GM13977 (cell line): Measurements from ENCODE around the gene AAR2.

Experiments used
- DNase-seq: peaks from one replicate; pipeline ENCODE4 v3.0.0; 2012; ENCODE audit warnings: low spot score
- in situ Hi-C: fragments of 300-500 bp; cut with MboI; formaldehyde crosslinking; loops from one replicate; pipeline ENCODE4 v1.12.0; 2022; ENCODE audit warnings: low sequenced_read_pairs, low pct_unique_long_range_greater_than_20kb, mixed read lengths, inconsistent platforms; ENCODE audit not compliant: unreplicated experiment
- TF ChIP-seq, protein P1 (sequence below): IDR thresholded peaks from 2 replicates; pipeline ENCODE4 v1.5.1; 2012; ENCODE audit warnings: mild to moderate bottlenecking, control low read depth; ENCODE audit not compliant: insufficient read depth; ENCODE audit errors: extremely low read depth, missing control alignments

Gene AAR2

DNA sequence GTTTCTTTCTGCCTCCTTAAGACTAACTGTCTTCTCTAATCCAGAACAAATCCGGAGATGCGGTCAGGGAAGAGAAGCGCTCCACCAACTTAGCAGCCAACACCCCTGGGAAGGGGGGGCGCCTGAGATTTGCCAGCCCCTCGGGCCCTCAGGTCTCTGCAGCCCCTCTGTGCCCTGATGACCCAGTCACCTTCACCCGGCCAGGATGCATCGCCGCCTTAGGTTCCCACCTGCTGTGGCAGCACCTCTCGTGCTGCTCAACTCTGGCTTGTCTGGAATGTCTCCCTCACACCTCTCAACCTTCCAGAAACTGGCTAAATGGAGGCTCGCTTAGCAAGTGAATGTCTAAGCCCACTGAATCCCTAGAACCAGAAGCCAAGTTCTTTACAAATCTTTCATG is 28.0 kb upstream of the AAR2 start:
- TF ChIP-seq, protein P1, sequence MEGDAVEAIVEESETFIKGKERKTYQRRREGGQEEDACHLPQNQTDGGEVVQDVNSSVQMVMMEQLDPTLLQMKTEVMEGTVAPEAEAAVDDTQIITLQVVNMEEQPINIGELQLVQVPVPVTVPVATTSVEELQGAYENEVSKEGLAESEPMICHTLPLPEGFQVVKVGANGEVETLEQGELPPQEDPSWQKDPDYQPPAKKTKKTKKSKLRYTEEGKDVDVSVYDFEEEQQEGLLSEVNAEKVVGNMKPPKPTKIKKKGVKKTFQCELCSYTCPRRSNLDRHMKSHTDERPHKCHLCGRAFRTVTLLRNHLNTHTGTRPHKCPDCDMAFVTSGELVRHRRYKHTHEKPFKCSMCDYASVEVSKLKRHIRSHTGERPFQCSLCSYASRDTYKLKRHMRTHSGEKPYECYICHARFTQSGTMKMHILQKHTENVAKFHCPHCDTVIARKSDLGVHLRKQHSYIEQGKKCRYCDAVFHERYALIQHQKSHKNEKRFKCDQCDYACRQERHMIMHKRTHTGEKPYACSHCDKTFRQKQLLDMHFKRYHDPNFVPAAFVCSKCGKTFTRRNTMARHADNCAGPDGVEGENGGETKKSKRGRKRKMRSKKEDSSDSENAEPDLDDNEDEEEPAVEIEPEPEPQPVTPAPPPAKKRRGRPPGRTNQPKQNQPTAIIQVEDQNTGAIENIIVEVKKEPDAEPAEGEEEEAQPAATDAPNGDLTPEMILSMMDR, result no peak
- no peak for DNase-seq
- in situ Hi-C loops, result loop anchor here (25.0 kb wide), 1 partner anchor 229 kb away; no protein-coding TSS in a partner anchor

DNA sequence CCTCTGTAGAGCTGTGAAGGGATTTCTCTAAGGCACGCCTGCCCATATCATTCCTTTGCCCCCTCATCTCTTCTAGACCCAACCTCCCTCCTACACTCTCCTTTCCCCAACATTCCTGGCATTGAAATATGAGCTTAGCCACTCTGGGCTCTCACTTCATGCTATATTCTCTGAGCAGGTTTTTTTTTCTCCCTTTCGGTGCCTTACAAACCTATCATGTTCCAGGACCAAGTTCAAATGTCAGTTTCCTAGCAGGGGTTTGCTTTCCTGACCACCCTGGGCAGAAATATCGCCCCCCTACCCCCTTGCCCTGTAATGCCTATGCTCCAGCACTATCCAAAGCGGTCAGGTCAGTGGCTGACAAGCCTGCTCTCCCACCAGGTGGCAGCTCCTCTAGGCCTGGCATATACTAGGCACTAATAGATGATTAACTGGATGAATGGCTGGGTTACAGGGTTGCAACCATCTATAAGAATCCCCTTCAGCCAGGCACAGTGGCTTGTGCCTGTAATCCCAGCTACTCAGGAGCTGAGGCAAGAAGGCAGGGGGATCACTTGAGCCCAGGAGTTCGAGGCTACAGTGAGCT is 25.7 kb upstream of the AAR2 start:
- in situ Hi-C loops, result loop anchor here (25.0 kb wide), 1 partner anchor 227 kb away; no protein-coding TSS in a partner anchor
- TF ChIP-seq, protein P1, result no peak
- no peak for DNase-seq

GRCh38 chr20:36213362-36213761 is 22.9 kb upstream of the AAR2 start:
- no peak for DNase-seq
- in situ Hi-C loops, result loop anchor here (25.0 kb wide), 1 partner anchor 224 kb away; no protein-coding TSS in a partner anchor
- TF ChIP-seq, protein P1, result no peak

- in situ Hi-C loops, result loop anchor here (25.0 kb wide), 1 partner anchor 223 kb away; no protein-coding TSS in a partner anchor
- TF ChIP-seq, protein P1, result peak; percentile 77
- peak; percentile 67 for DNase-seq
Measured at GRCh38 chr20:36214684-36215256, 21.5 kb upstream of the AAR2 start.

- TF ChIP-seq, protein P1, result no peak
- no peak for DNase-seq
- in situ Hi-C loops, result loop anchor here (25.0 kb wide), 1 partner anchor 222 kb away; no protein-coding TSS in a partner anchor
Measured at GRCh38 chr20:36215778-36216177, 20.5 kb upstream of the AAR2 start.

GRCh38 chr20:36216314-36217025 is 19.8 kb upstream of the AAR2 start:
- DNase-seq, result no peak
- TF ChIP-seq, protein P1, result no peak
- in situ Hi-C loops, result loop anchor here (25.0 kb wide), 1 partner anchor 221 kb away; no protein-coding TSS in a partner anchor
